HCT116 (cell line): ENCODE measurements around the gene STK4. TPM values are rescaled to one million over a fixed set of nuclear protein-coding genes. Genes with fewer than 3 reads are reported as not detected.

Experiments
- ATAC-seq: fragments of 200-7000 bp; cut with Tn5 transposase; 2 replicates; pipeline ENCODE4 v1.9.1; 2020; ENCODE audit warnings: mild to moderate bottlenecking, moderate library complexity
- BruUV-seq: library from RNA; stranded (reverse); fragments of 400-500 nt; replicated peaks from 2 replicates; lab custom pipeline; 2021; lab: Mats Ljungman, UMichigan
- CTCF ChIA-PET: fragments of 300-600 bp; sonication (Branson Sonifier 250); formaldehyde crosslinking; loops from one replicate; lab custom pipeline; 2021; ENCODE audit warnings: antibody characterized with exemption; lab: Charles Lee
- POLR2A ChIA-PET: fragments of 300-600, 350-600 bp; sonication (Branson Sonifier 250); formaldehyde crosslinking; loops from one replicate; lab custom pipeline; 2021; ENCODE audit warnings: antibody characterized with exemption; lab: Charles Lee
- RAD21 ChIA-PET, 2 experiments: fragments of 300-600 bp; sonication (Branson Sonifier 250); formaldehyde crosslinking; loops; one replicate each; lab custom pipeline; 2023; ENCODE audit warnings: low total read pairs in 2 of 2; ENCODE audit not compliant: uncharacterized antibody in 2 of 2, unreplicated experiment in 2 of 2, low non-redundant PET in 1 of 2; lab: Charles Lee
- DNase-seq: peaks from one replicate; pipeline ENCODE4 v3.0.0-alpha.2; 2010; ENCODE audit warnings: low read depth, low spot score
- H2AFZ ChIP-seq: fragments of 200-600 bp; shearing (Covaris generic), sonication (generic); 2 replicates; pipeline ENCODE4 v1.6.1; 2017; ENCODE audit warnings: low read depth, mixed run types, mixed read lengths, antibody characterized with exemption, low read length; ENCODE audit not compliant: poor library complexity, severe bottlenecking
- H3K27ac ChIP-seq: 2 replicates; pipeline ENCODE4 v1.5.1; 2012; ENCODE audit warnings: low read depth, low read length
- H3K27me3 ChIP-seq: fragments of 200-600 bp; sonication (generic); 2 replicates; pipeline ENCODE4 v1.6.1; 2016; ENCODE audit warnings: mixed run types, low read length, mixed read lengths; ENCODE audit not compliant: insufficient read depth
- H3K36me3 ChIP-seq, 2 experiments: fragments of 200-500 bp in 1 of 2; fragments of 200-600 bp in 1 of 2; sonication (Bioruptor generic) in 1 of 2; sonication (generic) in 1 of 2; 2 replicates each; pipeline versions ENCODE4 v1.5.1 to v1.6.1; 2014 to 2016; ENCODE audit warnings: low read length in 2 of 2, inconsistent platforms in 1 of 2, mixed read lengths in 1 of 2, mixed run types in 1 of 2; ENCODE audit not compliant: insufficient read depth in 2 of 2, control insufficient read depth in 1 of 2
- H3K4me1 ChIP-seq, 2 experiments: fragments of 200-600 bp in 1 of 2; sonication (generic) in 1 of 2; 2 replicates each; pipeline versions ENCODE4 v1.5.1 to v1.6.1; 2012 to 2017; ENCODE audit warnings: low read length in 2 of 2, inconsistent platforms in 1 of 2, mild to moderate bottlenecking in 1 of 2, mixed read lengths in 1 of 2, mixed run types in 1 of 2, moderate library complexity in 1 of 2; ENCODE audit not compliant: insufficient read depth in 2 of 2, control insufficient read depth in 1 of 2
- H3K4me2 ChIP-seq: fragments of 200-600 bp; sonication (generic); 2 replicates; pipeline ENCODE4 v1.6.1; 2017; ENCODE audit warnings: mixed run types, low read length, mixed read lengths
- H3K4me3 ChIP-seq, 2 experiments: fragments of 200-600 bp in 1 of 2; sonication (generic) in 1 of 2; replicated peaks in 1 of 2; 2 replicates each; pipeline ENCODE4 v1.5.1; 2011 to 2016; ENCODE audit warnings: low read length in 2 of 2, control low read depth in 1 of 2, low read depth in 1 of 2, mild to moderate bottlenecking in 1 of 2, mixed read lengths in 1 of 2, mixed run types in 1 of 2
- H3K79me2 ChIP-seq: fragments of 200-600 bp; sonication (generic); 2 replicates; pipeline ENCODE4 v1.6.1; 2017; ENCODE audit warnings: mild to moderate bottlenecking, mixed run types, low read length, moderate library complexity, mixed read lengths; ENCODE audit not compliant: insufficient read depth
- H3K9ac ChIP-seq: fragments of 200-600 bp; sonication (generic); 2 replicates; pipeline ENCODE4 v1.6.1; 2016; ENCODE audit warnings: low read length, mixed read lengths
- H3K9me2 ChIP-seq: fragments of 200-600 bp; sonication (generic), shearing (Covaris generic); 2 replicates; pipeline ENCODE4 v1.6.1; 2017; ENCODE audit warnings: mixed run types, mild to moderate bottlenecking, moderate library complexity; ENCODE audit not compliant: insufficient read depth
- H3K9me3 ChIP-seq, 2 experiments: fragments of 200-500 bp in 1 of 2; fragments of 200-600 bp in 1 of 2; sonication (Bioruptor generic) in 1 of 2; sonication (generic) in 1 of 2; 2 replicates each; pipeline ENCODE4 v1.6.1; 2014 to 2017; ENCODE audit warnings: low read length in 2 of 2, mixed read lengths in 2 of 2, inconsistent platforms in 1 of 2, low read depth in 1 of 2, mild to moderate bottlenecking in 1 of 2, mixed run types in 1 of 2, moderate library complexity in 1 of 2; ENCODE audit not compliant: control insufficient read depth in 1 of 2, insufficient read depth in 1 of 2
- H4K20me1 ChIP-seq: fragments of 200-600 bp; sonication (generic), shearing (Covaris generic); 2 replicates; pipeline ENCODE4 v1.6.1; 2017; ENCODE audit warnings: mixed run types, mild to moderate bottlenecking, moderate library complexity; ENCODE audit not compliant: insufficient read depth
- ATF3 ChIP-seq: IDR thresholded peaks from 2 replicates; pipeline ENCODE4 v1.6.1; 2012
- CTCF ChIP-seq, 3 experiments: fragments of 200-600 bp in 1 of 3; sonication (generic) in 1 of 3; IDR thresholded peaks in 2 of 3; conservative IDR thresholded peaks in 1 of 3; 2 replicates each; pipeline ENCODE4 v1.5.1; 2012 to 2017; ENCODE audit warnings: low read depth in 2 of 3, low read length in 2 of 3, antibody characterized with exemption in 1 of 3, borderline replicate concordance in 1 of 3, control low read depth in 1 of 3, mild to moderate bottlenecking in 1 of 3, mixed read lengths in 1 of 3, mixed run types in 1 of 3, moderate library complexity in 1 of 3; ENCODE audit not compliant: insufficient read depth in 1 of 3
- EGR1 ChIP-seq: IDR thresholded peaks from 2 replicates; pipeline ENCODE4 v1.6.1; 2012; ENCODE audit warnings: low read depth
- ELF1 ChIP-seq: IDR thresholded peaks from 2 replicates; pipeline ENCODE4 v1.6.1; 2012; ENCODE audit warnings: low read depth, borderline replicate concordance
- EZH2 ChIP-seq: fragments of 200-600 bp; sonication (generic); IDR thresholded peaks from 2 replicates; pipeline ENCODE4 v1.6.1; 2017; ENCODE audit warnings: antibody characterized with exemption, mixed run types
- EZH2phosphoT487 ChIP-seq: fragments of 200-600 bp; IDR thresholded peaks from 2 replicates; pipeline ENCODE4 v1.6.1; 2018; ENCODE audit warnings: antibody characterized with exemption, borderline replicate concordance
- FOSL1 ChIP-seq: IDR thresholded peaks from 2 replicates; pipeline ENCODE4 v1.6.1; 2012; ENCODE audit warnings: low read depth
- MAX ChIP-seq: IDR thresholded peaks from 2 replicates; pipeline ENCODE4 v1.6.1; 2012
- POLR2A ChIP-seq: IDR thresholded peaks from 2 replicates; pipeline ENCODE4 v1.7.0; 2011; ENCODE audit warnings: borderline replicate concordance; ENCODE audit not compliant: insufficient read depth, insufficient read length; ENCODE audit errors: extremely low read depth
- POLR2AphosphoS5 ChIP-seq: IDR thresholded peaks from 2 replicates; pipeline ENCODE4 v1.6.1; 2011; ENCODE audit warnings: mild to moderate bottlenecking, low read depth, low read length, moderate library complexity
- SRF ChIP-seq: IDR thresholded peaks from 2 replicates; pipeline ENCODE4 v1.6.1; 2012; ENCODE audit warnings: low read depth
- TCF7L2 ChIP-seq: IDR thresholded peaks from 2 replicates; pipeline ENCODE4 v1.7.0; 2011; ENCODE audit warnings: borderline replicate concordance, inconsistent platforms; ENCODE audit not compliant: insufficient read depth, insufficient read length; ENCODE audit errors: extremely low read depth
- YY1 ChIP-seq: IDR thresholded peaks from 2 replicates; pipeline ENCODE4 v1.6.1; 2011; ENCODE audit warnings: low read length, low read depth, moderate library complexity, mild to moderate bottlenecking; ENCODE audit not compliant: insufficient replicate concordance; ENCODE audit errors: extremely low read depth
- ZBTB33 ChIP-seq: IDR thresholded peaks from 2 replicates; pipeline ENCODE4 v1.6.1; 2011; ENCODE audit warnings: mild to moderate bottlenecking, low read length, moderate library complexity; ENCODE audit not compliant: insufficient replicate concordance; ENCODE audit errors: extremely low read depth
- ZFX ChIP-seq: fragments of 450-650 bp; IDR thresholded peaks from 2 replicates; pipeline ENCODE4 v1.6.1; 2017
- ZNF274 ChIP-seq: fragments of 200-500 bp; sonication (Bioruptor generic); IDR thresholded peaks from 2 replicates; pipeline ENCODE4 v1.6.1; 2014; ENCODE audit warnings: mild to moderate bottlenecking, low read depth, low read length, inconsistent platforms
- intact Hi-C: fragments of 100-400 bp; cut with micrococcal nuclease; formaldehyde crosslinking; loops from 2 replicates; pipeline ENCODE4 v1.10.0; 2022
- total RNA-seq: library from RNA; stranded (reverse); gene quantifications from one replicate; pipeline ENCODE4 v1.2.1, GENCODE V29; 2021; ENCODE audit not compliant: unreplicated experiment

The STK4 gene
- total RNA-seq, 1 experiment from 2014 or later = 45.4 TPM

- Histone ChIP-seq H3K36me3 (peaks cover 33 to 36% of the 10 kb centered on the region in 2 experiments; a peak in 3 of 4 replicates), H3K27me3 (no peaks in the 10 kb centered on the region), H3K79me2 (no peaks in the 10 kb centered on the region), H3K4me3 (no peak overlapping the region), H3K9me3 (no peaks in the 10 kb centered on the region), H3K9ac (no peak overlapping the region), H3K27ac (no peak overlapping the region), H3K4me2 (no peak overlapping the region), H3K4me1 (no peaks in the 10 kb centered on the region), H4K20me1 (no peaks in the 10 kb centered on the region), H2AFZ (no peak overlapping the region), H3K9me2 (no peaks in the 10 kb centered on the region)
- no peak for ATAC-seq
- intact Hi-C loops = no loop called here
- CTCF ChIA-PET = interaction anchor here (1.2 kb wide), 1 partner anchor 136 kb away, joined by 3 read pairs; no protein-coding TSS in a partner anchor
- DNase-seq = no peak
- RAD21 ChIA-PET = no interaction called here
- POLR2A ChIA-PET = no interaction called here
- no TSS peak for BruUV-seq
- TF ChIP-seq ZBTB33 (no peak), YY1 (no peak), EGR1 (no peak), POLR2A (no peak), ATF3 (no peak), SRF (no peak), POLR2AphosphoS5 (no peak), MAX (no peak), TCF7L2 (no peak), CTCF (IDR thresholded peaks at IDR 0.05 in 2 of 3, conservative IDR thresholded peaks at IDR 0.05 in 1 of 3; ENCODE audit: borderline replicate concordance in 1 of 3, insufficient read depth in 1 of 3, low read depth in 2 of 3, low read length in 2 of 3) (no peak), FOSL1 (no peak), ELF1 (no peak), ZFX (no peak), ZNF274 (no peak), EZH2phosphoT487 (no peak), EZH2 (no peak)
Measured at GRCh38 chr20:44921447-44921846, 44.9 kb upstream of the STK4 start.
